CD4-positive, alpha-beta T cell (primary cell): ENCODE data around the gene ATP2B2. TPM values are rescaled to one million over a fixed set of nuclear protein-coding genes. Genes with fewer than 3 reads are reported as not detected.

Experiments used
- ATAC-seq: fragments of 200-7000 bp; cut with Tn5 transposase; one replicate; pipeline ENCODE4 v1.10.0; 2022; ENCODE audit warnings: mild to moderate bottlenecking; ENCODE audit not compliant: poor library complexity
- CTCF ChIA-PET: fragments of 350-600 bp; sonication (Branson Sonifier 250); formaldehyde crosslinking; loops from one replicate; lab custom pipeline; 2021; ENCODE audit warnings: antibody characterized with exemption, inconsistent platforms; lab: Charles Lee
- POLR2A ChIA-PET: fragments of 350-600 bp; sonication (Branson Sonifier 250); formaldehyde crosslinking; loops from one replicate; lab custom pipeline; 2021; ENCODE audit warnings: antibody characterized with exemption, inconsistent platforms; lab: Charles Lee
- DNase-seq, 14 experiments: peaks; one replicate each; pipeline ENCODE4 v3.0.0-alpha.2; 2013 to 2020; ENCODE audit warnings: mixed read lengths in 2 of 14
- H3K27ac ChIP-seq, 2 donors: one replicate each; pipeline versions ENCODE4 v1.5.1 to v1.7.0; 2013; ENCODE audit warnings: low read length in 2 of 2, low read depth in 1 of 2, mild to moderate bottlenecking in 1 of 2
- H3K27me3 ChIP-seq, 2 experiments: 1 replicate in 1 of 2; 2 replicates in 1 of 2; pipeline versions ENCODE4 v1.6.1 to v1.7.0; 2013; ENCODE audit warnings: low read length in 2 of 2, control low read depth in 1 of 2, mild to moderate bottlenecking in 1 of 2, moderate library complexity in 1 of 2; ENCODE audit not compliant: insufficient read depth in 2 of 2, control insufficient read depth in 1 of 2
- H3K36me3 ChIP-seq: one replicate; pipeline ENCODE4 v1.6.1; 2013; ENCODE audit warnings: low read length, control low read depth; ENCODE audit not compliant: insufficient read depth
- H3K4me1 ChIP-seq: one replicate; pipeline ENCODE4 v1.6.1; 2013; ENCODE audit warnings: low read length, control low read depth; ENCODE audit not compliant: insufficient read depth
- H3K4me3 ChIP-seq: one replicate; pipeline ENCODE4 v1.5.1; 2013; ENCODE audit warnings: mild to moderate bottlenecking, low read length, moderate library complexity
- H3K9me3 ChIP-seq, 2 experiments: 1 replicate in 1 of 2; 2 replicates in 1 of 2; pipeline versions ENCODE4 v1.6.1 to v1.7.0; 2013; ENCODE audit warnings: low read length in 2 of 2, mild to moderate bottlenecking in 2 of 2, control low read depth in 1 of 2, moderate library complexity in 1 of 2; ENCODE audit not compliant: control insufficient read depth in 1 of 2, insufficient read depth in 1 of 2
- H3K27ac Mint-ChIP-seq: one replicate; pipeline ENCODE4 v1.8.0; 2020; ENCODE audit warnings: mixed read lengths
- H3K27me3 Mint-ChIP-seq: one replicate; pipeline ENCODE4 v1.8.0; 2021; ENCODE audit warnings: mixed read lengths
- H3K36me3 Mint-ChIP-seq: one replicate; pipeline ENCODE4 v1.8.0; 2021; ENCODE audit warnings: low read depth, mixed read lengths
- H3K4me1 Mint-ChIP-seq: one replicate; pipeline ENCODE4 v1.8.0; 2021; ENCODE audit warnings: low read depth, mixed read lengths
- H3K4me3 Mint-ChIP-seq: one replicate; pipeline ENCODE4 v1.8.0; 2020; ENCODE audit warnings: mild to moderate bottlenecking, mixed read lengths
- H3K9me3 Mint-ChIP-seq: one replicate; pipeline ENCODE4 v1.8.0; 2020; ENCODE audit warnings: mixed read lengths
- intact Hi-C, 2 experiments: fragments of 100-400 bp; cut with DNase I in 1 of 2; cut with micrococcal nuclease in 1 of 2; formaldehyde crosslinking; loops; one replicate each; pipeline versions ENCODE4 v1.15.1 to v1.9.0; 2023 to 2025; cut with DNase I, micrococcal nuclease
- total RNA-seq, 174 experiments: library from RNA in 2 of 174; stranded (reverse) in 2 of 174; gene quantifications; one replicate each; pipeline ENCODE4 v1.2.3 and lab custom pipeline; 2021 to 2026
- TF ChIP-seq, protein P1 (sequence below): fragments of 200-600 bp; IDR thresholded peaks from one replicate; pipeline ENCODE4 v1.8.0; 2022; ENCODE audit warnings: antibody characterized with exemption, mild to moderate bottlenecking

The ATP2B2 gene
- total RNA-seq, 2 experiments from 2014 or later: not detected

DNA sequence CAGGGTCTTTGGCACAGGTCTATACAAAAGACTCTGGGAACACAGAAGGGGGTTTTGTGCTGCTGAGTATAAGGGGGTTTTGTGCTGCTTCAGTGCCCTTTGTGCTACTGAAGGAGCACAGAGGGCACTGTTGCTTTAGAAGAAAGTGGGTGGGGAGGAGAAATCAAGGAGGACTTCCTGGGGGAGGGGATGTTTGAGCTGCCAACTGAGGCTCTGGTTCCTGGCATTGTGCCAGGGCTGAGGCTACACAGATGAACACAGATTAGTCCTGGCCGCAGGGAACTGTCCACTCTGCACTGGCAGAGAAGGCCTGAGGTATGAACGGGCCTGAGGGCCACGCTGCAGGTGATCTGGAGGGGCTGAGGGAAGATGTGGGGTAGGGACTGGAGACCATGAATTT is 152.2 kb downstream of the ATP2B2 start:
- Mint-ChIP-seq H3K27ac (no peak overlapping the region), H3K4me3 (no peak overlapping the region)
- CTCF ChIA-PET: no interaction called here

DNA sequence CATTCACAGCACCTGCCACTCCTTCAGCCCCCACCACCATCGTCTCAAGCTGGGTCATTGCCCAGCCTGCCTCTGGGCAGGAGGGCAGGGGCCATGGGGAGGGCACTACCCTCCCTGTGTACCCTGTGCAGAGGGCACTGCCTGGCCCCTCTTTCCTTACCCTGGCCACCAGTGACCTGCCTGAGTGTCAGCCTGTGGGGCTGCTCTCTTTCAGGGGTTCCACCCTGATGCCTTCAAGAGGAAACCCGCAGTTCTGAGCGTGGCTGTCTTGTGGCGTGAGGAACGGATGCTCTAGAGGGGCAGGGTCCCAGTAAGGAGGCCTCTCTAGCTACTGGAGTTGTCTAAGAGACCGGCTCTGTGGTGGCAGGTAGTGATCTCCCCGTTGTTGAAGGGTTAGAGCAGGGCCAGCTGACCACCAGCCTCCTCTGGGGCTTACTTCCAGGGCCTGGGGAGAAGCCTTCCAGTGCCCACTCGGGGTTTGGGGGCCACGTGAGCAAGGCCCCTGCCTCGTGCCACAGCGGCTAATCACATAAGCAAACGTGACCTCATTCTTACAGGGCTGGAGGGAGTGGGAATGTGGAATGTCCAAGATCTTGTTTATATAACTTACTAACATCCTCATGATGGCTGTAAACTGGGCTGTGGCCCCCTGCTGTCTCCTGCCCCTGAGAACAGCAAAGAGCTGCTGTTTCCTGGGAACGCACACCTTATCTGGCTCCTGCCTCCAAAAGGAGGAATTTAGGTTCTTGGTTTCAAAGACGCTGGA is 153.1 kb downstream of the ATP2B2 start:
- Histone ChIP-seq H3K27ac (no peak overlapping the region), H3K27me3 (peaks cover 0 to 3% of the 10 kb centered on the region in 2 experiments), H3K9me3 (no peaks in the 10 kb centered on the region), H3K4me1 (peaks cover 7% of the 10 kb centered on the region), H3K36me3 (no peaks in the 10 kb centered on the region), H3K4me3 (no peak overlapping the region)
- Mint-ChIP-seq H3K36me3 (no peaks in the 10 kb centered on the region), H3K4me1 (peaks cover 9% of the 10 kb centered on the region), H3K9me3 (no peaks in the 10 kb centered on the region), H3K27ac (no peak overlapping the region), H3K4me3 (no peak overlapping the region), H3K27me3 (no peaks in the 10 kb centered on the region)
- no peak for DNase-seq
- intact Hi-C loops: no loop called here
- ChIA-PET POLR2A (no interaction called here), CTCF (no interaction called here)
- no peak for ATAC-seq
- TF ChIP-seq, protein P1, sequence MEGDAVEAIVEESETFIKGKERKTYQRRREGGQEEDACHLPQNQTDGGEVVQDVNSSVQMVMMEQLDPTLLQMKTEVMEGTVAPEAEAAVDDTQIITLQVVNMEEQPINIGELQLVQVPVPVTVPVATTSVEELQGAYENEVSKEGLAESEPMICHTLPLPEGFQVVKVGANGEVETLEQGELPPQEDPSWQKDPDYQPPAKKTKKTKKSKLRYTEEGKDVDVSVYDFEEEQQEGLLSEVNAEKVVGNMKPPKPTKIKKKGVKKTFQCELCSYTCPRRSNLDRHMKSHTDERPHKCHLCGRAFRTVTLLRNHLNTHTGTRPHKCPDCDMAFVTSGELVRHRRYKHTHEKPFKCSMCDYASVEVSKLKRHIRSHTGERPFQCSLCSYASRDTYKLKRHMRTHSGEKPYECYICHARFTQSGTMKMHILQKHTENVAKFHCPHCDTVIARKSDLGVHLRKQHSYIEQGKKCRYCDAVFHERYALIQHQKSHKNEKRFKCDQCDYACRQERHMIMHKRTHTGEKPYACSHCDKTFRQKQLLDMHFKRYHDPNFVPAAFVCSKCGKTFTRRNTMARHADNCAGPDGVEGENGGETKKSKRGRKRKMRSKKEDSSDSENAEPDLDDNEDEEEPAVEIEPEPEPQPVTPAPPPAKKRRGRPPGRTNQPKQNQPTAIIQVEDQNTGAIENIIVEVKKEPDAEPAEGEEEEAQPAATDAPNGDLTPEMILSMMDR: no peak

More for the DNA sequence above, 152.2 kb downstream of the ATP2B2 start:
- no peaks in the 10 kb centered on the region for H3K36me3 Mint-ChIP-seq
- no peak for DNase-seq
- H3K9me3 ChIP-seq: no peaks in the 10 kb centered on the region
- H3K27me3 ChIP-seq: peaks cover 0 to 3% of the 10 kb centered on the region in 2 experiments
- H3K4me3 ChIP-seq: no peak overlapping the region
- no peaks in the 10 kb centered on the region for H3K36me3 ChIP-seq
- intact Hi-C loops: no loop called here
- H3K4me1 ChIP-seq: peaks cover 7% of the 10 kb centered on the region
- POLR2A ChIA-PET: no interaction called here
- peaks cover 9% of the 10 kb centered on the region for H3K4me1 Mint-ChIP-seq
- TF ChIP-seq, protein P1: no peak
- H3K9me3 Mint-ChIP-seq: no peaks in the 10 kb centered on the region
- no peak overlapping the region for H3K27ac ChIP-seq
- H3K27me3 Mint-ChIP-seq: no peaks in the 10 kb centered on the region
- ATAC-seq: no peak

DNA sequence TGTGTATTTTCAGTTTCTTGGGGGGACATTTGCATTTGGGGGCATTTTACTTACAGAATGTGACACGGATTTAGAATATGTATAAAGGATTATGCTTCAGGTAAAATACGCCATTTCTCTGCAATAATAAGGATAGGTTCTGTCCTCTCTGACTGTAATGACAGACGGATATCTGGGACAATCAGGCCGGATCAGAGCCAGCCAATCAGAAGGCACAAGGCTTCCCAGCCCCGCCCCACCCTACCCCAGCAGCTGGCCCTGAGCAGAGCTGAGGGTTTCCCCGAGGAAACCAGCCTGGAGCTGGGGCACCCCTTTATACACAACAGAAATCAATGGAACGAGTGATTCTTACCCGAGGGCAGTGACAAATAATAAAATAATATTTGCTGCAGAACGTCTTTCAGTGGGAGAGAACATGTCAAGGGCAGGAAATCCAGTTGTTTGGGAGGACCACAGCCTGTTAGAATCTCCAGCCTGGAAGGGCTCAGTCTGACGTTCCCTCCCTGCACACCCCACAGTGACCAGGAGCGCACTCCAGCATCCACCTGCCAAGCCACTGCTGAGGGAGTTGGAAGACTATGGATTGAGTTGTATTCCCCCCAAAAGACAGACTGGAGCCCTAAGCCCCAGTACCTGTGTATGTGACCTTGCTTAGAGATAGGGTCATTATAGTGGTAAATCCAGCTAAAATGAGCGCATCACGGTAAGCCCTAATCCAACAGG is 154.2 kb downstream of the ATP2B2 start:
- intact Hi-C loops: no loop called here
- H3K27me3 ChIP-seq: peaks cover 0 to 3% of the 10 kb centered on the region in 2 experiments
- Mint-ChIP-seq H3K36me3 (no peaks in the 10 kb centered on the region), H3K27ac (no peak overlapping the region), H3K9me3 (no peaks in the 10 kb centered on the region), H3K4me3 (no peak overlapping the region), H3K27me3 (no peaks in the 10 kb centered on the region), H3K4me1 (peaks cover 5% of the 10 kb centered on the region)
- ChIA-PET CTCF (no interaction called here), POLR2A (no interaction called here)
- H3K4me1 ChIP-seq: peaks cover 7% of the 10 kb centered on the region
- TF ChIP-seq, protein P1: no peak
- H3K9me3 ChIP-seq: no peaks in the 10 kb centered on the region
- ATAC-seq (no peak), DNase-seq (no peak)
- no peak overlapping the region for H3K27ac ChIP-seq
- H3K36me3 ChIP-seq: no peaks in the 10 kb centered on the region
- H3K4me3 ChIP-seq: no peak overlapping the region
